ENCODE results near the gene TMEM240.
A peak's percentile ranks its signal among the peaks of the same experiment; 100 is the strongest.

TMEM240 gene

GRCh38 chr1:1540090-1540817, at the start of gene TMEM240:
Gene TMEM240, minus strand, starts transcription at chr1:1540624. Its CDS starts 278 bp downstream, at chr1:1540346.
- DNase-seq (ENCODE audit: low read depth) = peak; percentile 82

- DNase-seq (ENCODE audit: low read depth) = no peak
Measured at GRCh38 chr1:1583347-1584010, 43.1 kb upstream of the TMEM240 start.

DNA sequence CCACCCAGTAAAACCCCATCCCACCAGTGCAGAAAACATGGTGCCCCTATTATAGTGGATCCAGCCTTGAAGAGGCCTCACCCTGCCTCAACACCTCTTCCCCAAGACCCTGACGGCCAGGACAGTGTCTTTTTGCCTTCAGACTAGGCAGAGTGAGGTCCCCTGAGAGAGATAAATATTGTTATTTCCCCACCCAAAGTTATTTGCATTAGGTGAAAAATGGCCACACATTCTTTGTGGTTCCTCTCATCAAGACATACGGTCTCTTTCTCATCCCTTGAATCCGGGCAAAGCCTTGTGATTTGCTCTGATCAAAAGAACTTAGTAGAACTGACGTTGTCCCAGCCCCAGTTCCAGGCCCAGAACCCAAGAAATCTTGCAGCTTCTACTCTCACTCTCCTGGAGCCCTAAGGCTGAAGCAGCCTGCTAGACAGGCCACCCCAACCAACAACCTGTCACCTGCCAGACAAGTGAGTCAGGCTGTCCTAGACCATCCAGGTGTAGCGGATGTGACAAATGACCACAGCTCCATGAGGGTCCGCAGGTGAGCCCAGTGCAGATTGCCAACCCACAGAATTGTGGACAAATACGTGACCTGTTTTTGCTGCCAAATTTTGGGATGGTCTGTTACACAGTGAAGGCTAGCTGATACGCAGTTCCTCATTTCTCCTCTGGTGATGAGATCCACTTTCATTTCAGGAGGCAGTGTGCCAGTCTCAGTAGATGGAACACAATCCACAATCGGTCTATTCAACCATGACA, 42.3 kb upstream of the TMEM240 start:
- DNase-seq (ENCODE audit: low read depth) = no peak

DNA sequence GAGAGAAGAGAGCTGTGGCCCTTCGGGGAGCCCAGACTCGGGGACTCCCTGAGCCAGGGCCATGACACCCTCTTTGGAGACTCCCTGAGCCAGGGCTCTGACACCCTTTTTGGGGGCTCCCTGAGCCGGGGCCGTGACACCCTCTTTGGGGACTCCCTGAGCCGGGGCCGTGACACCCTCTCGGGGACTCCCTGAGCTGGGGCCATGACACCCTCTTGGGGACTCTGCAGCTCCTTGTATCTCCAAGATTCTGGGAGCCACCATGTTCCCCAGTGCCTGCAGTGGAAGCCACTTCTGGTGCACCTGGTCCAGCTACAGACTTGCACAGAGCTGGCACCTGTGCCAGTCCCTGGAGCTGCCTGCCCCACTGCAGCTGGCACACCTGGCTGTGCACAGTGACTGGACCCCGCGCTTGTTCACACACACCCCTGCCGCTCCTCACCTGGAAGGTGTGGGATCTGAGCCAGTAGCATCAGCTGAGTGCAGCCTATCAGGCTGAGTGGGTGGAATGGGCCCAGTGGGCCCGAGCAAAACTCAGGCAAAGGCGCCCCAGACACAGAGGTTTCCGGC, 38.0 kb upstream of the TMEM240 start:
- DNase-seq (ENCODE audit: low read depth) = no peak

DNA sequence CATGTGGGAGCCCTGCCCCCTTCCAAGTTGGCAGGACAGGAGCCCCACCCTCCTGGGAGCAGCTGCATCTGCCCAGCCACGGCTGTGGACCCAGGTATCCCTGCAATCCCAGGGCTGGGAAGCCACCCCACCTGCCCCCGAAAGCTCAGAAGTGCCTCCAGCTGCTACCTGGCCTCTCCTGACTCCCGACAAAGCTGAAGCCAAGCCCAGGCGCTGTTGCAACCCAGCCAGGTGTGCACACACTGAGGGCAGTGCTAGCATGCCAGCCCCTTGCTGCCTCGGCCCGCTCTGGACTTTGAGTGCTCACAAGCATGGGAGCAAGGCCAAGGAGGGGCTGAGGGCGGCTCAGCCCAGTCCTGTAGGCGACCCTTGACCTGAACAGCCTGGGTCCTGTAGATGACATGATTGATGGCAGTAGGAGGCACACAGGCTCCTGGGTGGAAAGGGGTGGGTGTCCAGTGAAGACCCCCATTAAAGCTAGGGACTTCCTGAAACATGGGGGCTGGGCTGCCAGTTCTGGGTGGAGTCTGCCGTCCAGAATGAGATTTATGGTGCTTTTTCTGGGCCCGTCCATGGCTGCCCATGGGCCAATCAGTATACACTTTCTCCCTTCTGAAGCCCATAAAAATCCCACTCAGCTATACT, 37.1 kb upstream of the TMEM240 start:
- no peak for DNase-seq (ENCODE audit: low read depth)

GRCh38 chr1:1574721-1575537, 34.5 kb upstream of the TMEM240 start, which contains the start of gene SSU72:
Gene SSU72, minus strand, starts transcription at chr1:1574863. Its CDS starts 306 bp downstream, at chr1:1574557.
- peak; percentile 89 for DNase-seq (ENCODE audit: low read depth)

DNA sequence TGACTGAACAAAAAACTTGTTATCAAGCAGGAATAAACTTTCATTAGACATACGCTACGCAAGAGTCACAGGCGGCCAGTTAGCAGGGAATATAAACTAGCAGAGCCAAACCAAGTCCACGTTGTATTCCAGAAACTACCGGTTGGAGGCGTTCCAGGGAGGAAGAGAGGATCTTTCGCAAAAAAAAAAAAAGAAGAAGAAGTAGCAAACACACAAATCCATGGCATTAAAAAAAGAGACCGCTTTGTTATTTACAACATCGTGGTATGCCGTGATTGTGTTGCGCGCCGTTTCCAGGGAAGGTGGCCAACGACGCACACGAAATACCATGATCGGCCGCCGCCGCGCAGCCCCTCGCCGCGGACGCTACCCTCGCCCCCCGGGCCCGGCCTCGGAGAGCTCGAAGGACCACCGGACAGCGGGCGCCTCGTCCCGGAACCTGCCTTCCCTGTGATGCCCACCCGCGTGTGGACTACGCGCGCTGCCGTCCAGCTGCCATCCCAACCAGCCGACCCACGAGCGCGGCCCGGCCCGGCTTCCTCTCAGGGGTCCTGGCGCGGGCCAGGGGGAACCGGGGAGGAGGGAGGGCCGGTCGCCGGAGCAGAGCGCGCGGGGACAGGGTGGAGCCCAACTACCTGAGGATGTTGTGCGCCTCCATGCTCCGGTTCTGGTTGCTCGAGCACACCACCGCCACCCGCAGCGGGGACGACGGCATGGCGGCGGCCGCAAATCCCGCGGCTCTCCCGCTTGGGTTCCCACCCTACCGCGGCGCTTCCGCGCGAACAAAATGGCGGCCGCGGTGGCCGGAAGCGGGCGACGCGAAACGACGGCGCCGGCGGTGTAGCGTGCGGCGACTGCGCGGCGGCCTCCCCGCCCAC, 33.7 kb upstream of the TMEM240 start:
- peak; percentile 72 for DNase-seq (ENCODE audit: low read depth)

- DNase-seq (ENCODE audit: low read depth) = no peak
Measured at GRCh38 chr1:1569341-1569740, 28.9 kb upstream of the TMEM240 start.

GRCh38 chr1:1567891-1568291, 27.5 kb upstream of the TMEM240 start:
- DNase-seq (ENCODE audit: low read depth) = no peak

- no peak for DNase-seq (ENCODE audit: low read depth)
Measured at GRCh38 chr1:1567152-1567875, 26.9 kb upstream of the TMEM240 start.

- no peak for DNase-seq (ENCODE audit: low read depth)
Measured at GRCh38 chr1:1565340-1565739, 24.9 kb upstream of the TMEM240 start.

- DNase-seq (ENCODE audit: low read depth) = no peak
Measured at GRCh38 chr1:1564268-1564667, 23.8 kb upstream of the TMEM240 start.

GRCh38 chr1:1563688-1564087, 23.3 kb upstream of the TMEM240 start:
- no peak for DNase-seq (ENCODE audit: low read depth)

GRCh38 chr1:1562556-1563195, 22.3 kb upstream of the TMEM240 start:
- DNase-seq (ENCODE audit: low read depth) = no peak

DNA sequence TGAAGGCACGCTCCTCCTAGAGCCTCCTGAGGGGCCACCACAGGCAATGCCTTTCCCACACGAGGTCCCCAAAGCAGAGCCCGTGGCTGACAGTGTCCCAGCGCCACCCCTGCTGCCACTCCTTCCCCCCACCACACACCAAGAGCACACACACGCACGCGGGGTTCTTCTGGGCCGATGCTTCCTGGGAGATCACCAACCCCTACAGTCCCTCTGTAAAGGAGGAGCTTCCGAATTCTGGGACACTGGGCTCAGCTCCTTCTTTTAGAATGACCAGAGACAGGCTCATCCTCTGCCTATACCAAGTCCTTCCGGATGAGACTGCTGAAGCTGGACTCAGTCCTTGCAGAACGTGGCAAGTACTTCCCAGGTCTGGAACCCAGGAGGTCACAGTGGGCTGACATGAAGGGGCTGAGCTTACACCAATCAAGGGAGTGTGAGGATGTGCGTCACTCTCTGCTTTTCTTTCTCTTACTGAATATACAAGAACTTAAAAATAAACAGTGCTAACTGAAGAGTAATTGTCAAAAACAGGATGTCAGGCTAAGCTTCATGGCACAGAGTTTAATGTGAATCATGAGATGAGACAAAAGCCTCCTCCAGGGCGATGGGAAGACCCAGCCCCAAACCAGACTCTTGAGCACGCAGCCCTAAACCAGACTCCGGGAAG, 21.5 kb upstream of the TMEM240 start:
- no peak for DNase-seq (ENCODE audit: low read depth)

GRCh38 chr1:1560178-1560577, 19.8 kb upstream of the TMEM240 start:
- no peak for DNase-seq (ENCODE audit: low read depth)

GRCh38 chr1:1559066-1559465, 18.6 kb upstream of the TMEM240 start:
- no peak for DNase-seq (ENCODE audit: low read depth)

DNA sequence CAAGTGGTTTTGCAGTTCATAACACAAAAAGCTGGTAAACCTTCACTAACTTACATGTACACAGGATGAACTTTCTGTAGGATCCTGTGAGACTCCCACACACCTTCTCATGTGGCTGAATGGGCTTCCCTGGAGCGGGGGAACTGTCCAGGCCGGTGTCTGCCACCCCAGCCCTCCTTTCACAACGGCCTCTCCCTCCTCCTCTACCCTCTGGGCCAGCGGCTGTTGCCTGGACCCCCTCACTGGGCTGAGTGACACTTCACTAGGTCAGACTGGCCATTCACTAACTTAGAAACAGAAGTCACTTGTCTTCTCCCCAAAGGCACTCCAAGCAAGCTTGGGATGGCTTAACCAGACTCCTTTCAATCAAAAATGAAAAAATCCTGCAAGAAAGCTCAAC, 18.2 kb upstream of the TMEM240 start:
- no peak for DNase-seq (ENCODE audit: low read depth)
